CD14-positive monocyte (primary cell): ENCODE results near the gene SEMA3E. TPM values are rescaled to one million over a fixed set of nuclear protein-coding genes. Genes with fewer than 3 reads are reported as not detected.
"Not testable (repeated sequence)": the region's sequence is repeated elsewhere in the genome, so short reads cannot be mapped to it uniquely, and the experiment has no call there.

ENCODE experiments used
- DNase-seq, 3 donors: peaks; one replicate each; pipeline ENCODE4 v3.0.0-alpha.2; 2011 to 2022
- H2AFZ ChIP-seq: 2 replicates; pipeline ENCODE4 v1.6.0; 2012; ENCODE audit warnings: mild to moderate bottlenecking, low read depth, low read length, inconsistent platforms; ENCODE audit not compliant: insufficient read depth, poor library complexity, severe bottlenecking
- H3K27ac ChIP-seq, 2 donors: 1 replicate in 1 of 2; 2 replicates in 1 of 2; pipeline ENCODE4 v1.5.1; 2012 to 2013; ENCODE audit warnings: low read length in 2 of 2, control low read depth in 1 of 2, inconsistent platforms in 1 of 2, low read depth in 1 of 2, mild to moderate bottlenecking in 1 of 2
- H3K27me3 ChIP-seq, 2 donors: one replicate each; pipeline versions ENCODE4 v1.6.0 to v1.6.1; 2011 to 2013; ENCODE audit warnings: low read length in 2 of 2; ENCODE audit not compliant: control insufficient read depth in 2 of 2, insufficient read depth in 2 of 2
- H3K36me3 ChIP-seq, 2 donors: replicated peaks in 1 of 2; 1 replicate in 1 of 2; 2 replicates in 1 of 2; pipeline versions ENCODE4 v1.5.1 to v1.6.1; 2012 to 2013; ENCODE audit warnings: low read length in 2 of 2, control low read depth in 1 of 2, inconsistent platforms in 1 of 2, mild to moderate bottlenecking in 1 of 2; ENCODE audit not compliant: insufficient read depth in 2 of 2, control insufficient read depth in 1 of 2
- H3K4me1 ChIP-seq, 2 donors: 1 replicate in 1 of 2; 2 replicates in 1 of 2; pipeline versions ENCODE4 v1.5.1 to v1.6.1; 2012 to 2013; ENCODE audit warnings: low read length in 2 of 2, control low read depth in 1 of 2, inconsistent platforms in 1 of 2, mild to moderate bottlenecking in 1 of 2, moderate library complexity in 1 of 2; ENCODE audit not compliant: insufficient read depth in 2 of 2, control insufficient read depth in 1 of 2
- H3K4me2 ChIP-seq: replicated peaks from 2 replicates; pipeline ENCODE3; 2012; ENCODE audit warnings: low read length, moderate library complexity, mild to moderate bottlenecking; ENCODE audit not compliant: poor library complexity, severe bottlenecking; ENCODE audit errors: extremely low read depth
- H3K4me3 ChIP-seq, 3 experiments: fragments of 200-600 bp in 1 of 3; sonication (generic) in 1 of 3; replicated peaks in 1 of 3; 1 replicate in 2 of 3; 2 replicates in 1 of 3; pipeline ENCODE4 v1.5.1; 2011 to 2013; ENCODE audit warnings: low read length in 3 of 3, mild to moderate bottlenecking in 3 of 3, control low read depth in 2 of 3, low read depth in 2 of 3, inconsistent platforms in 1 of 3, moderate library complexity in 1 of 3
- H3K79me2 ChIP-seq: 2 replicates; pipeline ENCODE4 v1.6.0; 2012; ENCODE audit warnings: mild to moderate bottlenecking, control low read depth, inconsistent platforms, low read length, moderate library complexity; ENCODE audit not compliant: insufficient read depth
- H3K9ac ChIP-seq: 2 replicates; pipeline ENCODE4 v1.6.0; 2017; ENCODE audit warnings: low read length, mild to moderate bottlenecking; ENCODE audit not compliant: insufficient read depth, poor library complexity, severe bottlenecking
- H3K9me3 ChIP-seq, 2 donors: replicated peaks in 1 of 2; 1 replicate in 1 of 2; 2 replicates in 1 of 2; pipeline versions ENCODE4 v1.5.1 to v1.6.1; 2012 to 2013; ENCODE audit warnings: low read length in 2 of 2, control low read depth in 1 of 2; ENCODE audit not compliant: control insufficient read depth in 1 of 2, insufficient read depth in 1 of 2
- H4K20me1 ChIP-seq: 2 replicates; pipeline ENCODE4 v1.6.0; 2012; ENCODE audit warnings: mild to moderate bottlenecking, low read length, control low read depth, moderate library complexity; ENCODE audit not compliant: insufficient read depth
- H3K27ac Mint-ChIP-seq, 7 donors: one replicate each; pipeline ENCODE4 v1.8.0; 2020; ENCODE audit warnings: mild to moderate bottlenecking in 7 of 7, mixed read lengths in 7 of 7, moderate library complexity in 6 of 7, inconsistent platforms in 2 of 7
- H3K27me3 Mint-ChIP-seq, 3 donors: one replicate each; pipeline ENCODE4 v1.8.0; 2021 to 2022; ENCODE audit warnings: low read depth in 3 of 3, mild to moderate bottlenecking in 3 of 3, mixed read lengths in 3 of 3, moderate library complexity in 3 of 3, inconsistent platforms in 1 of 3
- H3K36me3 Mint-ChIP-seq, 2 donors: one replicate each; pipeline ENCODE4 v1.8.0; 2020; ENCODE audit warnings: mixed read lengths in 2 of 2, inconsistent platforms in 1 of 2, mild to moderate bottlenecking in 1 of 2
- H3K4me1 Mint-ChIP-seq: one replicate; pipeline ENCODE4 v1.8.0; 2020; ENCODE audit warnings: mild to moderate bottlenecking, mixed read lengths
- H3K4me3 Mint-ChIP-seq, 2 donors: one replicate each; pipeline ENCODE4 v1.8.0; 2020; ENCODE audit warnings: mild to moderate bottlenecking in 2 of 2, mixed read lengths in 2 of 2, moderate library complexity in 1 of 2
- H3K9me3 Mint-ChIP-seq, 7 donors: one replicate each; pipeline ENCODE4 v1.8.0; 2020 to 2022; ENCODE audit warnings: mixed read lengths in 7 of 7, mild to moderate bottlenecking in 6 of 7, moderate library complexity in 6 of 7, inconsistent platforms in 2 of 7
- CTCF ChIP-seq: fragments of 200-600 bp; IDR thresholded peaks from one replicate; pipeline ENCODE4 v1.8.0; 2022; ENCODE audit warnings: antibody characterized with exemption, mild to moderate bottlenecking
- WGBS: methylation state at CpG from one replicate; pipeline ENCODE4 v1.1.5; 2013; ENCODE audit warnings: missing lambda C conversion rate; ENCODE audit not compliant: insufficient coverage; 5-methylcytosine and 5-hydroxymethylcytosine counted together
- intact Hi-C, 2 donors: fragments of 100-400 bp; cut with micrococcal nuclease; formaldehyde crosslinking; loops; one replicate each; pipeline versions ENCODE4 v1.15.0 to v1.15.1; 2023
- polyA plus RNA-seq, 3 donors: library from polyadenylated mRNA; depleted of rRNA in 1 of 3; unstranded in 2 of 3; stranded (reverse) in 1 of 3; fragments of 300-500 nt in 2 of 3; fragments of >200 nt in 1 of 3; fragmentation: Illumina TruSeq in 2 of 3; gene quantifications; 1 replicate in 2 of 3; 2 replicates in 1 of 3; pipeline ENCODE4 v1.2.3, GENCODE V29; 2012 to 2021

SEMA3E gene
- polyA plus RNA-seq, 3 donors: not detected

- no peaks in the 10 kb centered on the region for H3K4me1 Mint-ChIP-seq
- no peak overlapping the region for H2AFZ ChIP-seq
- no peak overlapping the region for H3K4me3 ChIP-seq
- DNase-seq: no peak
- H3K27ac ChIP-seq: no peak overlapping the region
- H3K4me3 Mint-ChIP-seq: no peak overlapping the region
- H3K9me3 ChIP-seq: no peaks in the 10 kb centered on the region
- H3K36me3 ChIP-seq: no peaks in the 10 kb centered on the region
- H3K9me3 Mint-ChIP-seq: peaks cover 0 to 4% (median 0%) of the 10 kb centered on the region in 7 donors
- H3K9ac ChIP-seq: no peak overlapping the region
- H4K20me1 ChIP-seq: no peaks in the 10 kb centered on the region
- H3K27me3 ChIP-seq: no peaks in the 10 kb centered on the region
- no peak for TF ChIP-seq CTCF
- no peaks in the 10 kb centered on the region for H3K4me1 ChIP-seq
- no peak overlapping the region for H3K4me2 ChIP-seq
- no CpG with 5 or more reads among the region's 4 CpGs for WGBS
- H3K27ac Mint-ChIP-seq: no peak overlapping the region
- intact Hi-C loops: no loop called here
- no peaks in the 10 kb centered on the region for H3K27me3 Mint-ChIP-seq
- no peaks in the 10 kb centered on the region for H3K36me3 Mint-ChIP-seq
- H3K79me2 ChIP-seq: no peaks in the 10 kb centered on the region
Measured at GRCh38 chr7:83439026-83439425, 209.9 kb downstream of the SEMA3E start.

- intact Hi-C loops, H3K4me3 ChIP-seq, H3K4me1 Mint-ChIP-seq, H3K4me1 ChIP-seq, H2AFZ ChIP-seq, H3K4me3 Mint-ChIP-seq, H3K36me3 ChIP-seq, DNase-seq, H3K36me3 Mint-ChIP-seq, H3K27me3 Mint-ChIP-seq, H3K9ac ChIP-seq, H3K27ac Mint-ChIP-seq, H3K27me3 ChIP-seq, H3K4me2 ChIP-seq, H3K27ac ChIP-seq, H3K79me2 ChIP-seq, H3K9me3 ChIP-seq, H3K9me3 Mint-ChIP-seq, H4K20me1 ChIP-seq: not testable (repeated sequence)
- WGBS: 60% methylated on average over 1 of the region's 5 CpGs
Measured at GRCh38 chr7:83430289-83430688, 218.7 kb downstream of the SEMA3E start.
